Erythroblast (primary cell): ENCODE data around the gene ASCC1.

Experiments
- GATA1 ChIP-seq: IDR thresholded peaks from 2 replicates; pipeline ENCODE4 v1.6.1; 2011; ENCODE audit warnings: low read depth, mild to moderate bottlenecking, control low read depth, low read length, moderate library complexity
- POLR2A ChIP-seq: IDR thresholded peaks from 2 replicates; pipeline ENCODE4 v1.6.1; 2011; ENCODE audit warnings: mild to moderate bottlenecking, low read length

- TF ChIP-seq POLR2A (no peak), GATA1 (no peak)
Measured at GRCh38 chr10:72087392-72087968, 128.6 kb downstream of the ASCC1 start.
